DND-41 (cell line): ENCODE results near the gene KLHL2.

Experiments
- CTCF ChIP-seq: IDR thresholded peaks from 2 replicates; pipeline ENCODE4 v1.5.1; 2012; ENCODE audit warnings: borderline replicate concordance, low read length, moderate library complexity, mild to moderate bottlenecking; ENCODE audit not compliant: poor library complexity, severe bottlenecking; ENCODE audit errors: extremely low read depth
- EZH2 ChIP-seq: IDR thresholded peaks from 3 replicates; pipeline ENCODE4 v1.6.1; 2012; ENCODE audit warnings: borderline replicate concordance, low read depth, mild to moderate bottlenecking, moderate library complexity, low read length, inconsistent platforms; ENCODE audit not compliant: severe bottlenecking

GRCh38 chr4:165308166-165308565, 100.8 kb downstream of the KLHL2 start:
- no peak for TF ChIP-seq CTCF
- TF ChIP-seq EZH2, result no peak
